Loucy (cell line): ENCODE data around the gene SLC19A3.

Source experiments
- H2AFZ ChIP-seq: fragments of 200-600 bp; sonication (generic); 2 replicates; pipeline ENCODE4 v1.6.0; 2016; ENCODE audit warnings: antibody characterized with exemption, mild to moderate bottlenecking, low read length, moderate library complexity
- H3F3A ChIP-seq: fragments of 200-600 bp; 2 replicates; pipeline ENCODE4 v1.6.0; 2016; ENCODE audit warnings: antibody characterized with exemption, low read depth, mild to moderate bottlenecking
- H3K27me3 ChIP-seq: fragments of 200-600 bp; sonication (generic); 2 replicates; pipeline ENCODE4 v1.6.1; 2014; ENCODE audit warnings: low read length, mild to moderate bottlenecking; ENCODE audit not compliant: insufficient read depth, poor library complexity, severe bottlenecking
- H3K36me3 ChIP-seq: fragments of 200-600 bp; sonication (generic); 2 replicates; pipeline ENCODE4 v1.6.1; 2016; ENCODE audit warnings: low read length; ENCODE audit not compliant: insufficient read depth
- H3K4me1 ChIP-seq: fragments of 200-600 bp; sonication (generic); 2 replicates; pipeline ENCODE4 v1.5.1; 2014; ENCODE audit warnings: low read length, mild to moderate bottlenecking; ENCODE audit not compliant: insufficient read depth, poor library complexity, severe bottlenecking
- H3K4me2 ChIP-seq: fragments of 200-600 bp; sonication (generic); 2 replicates; pipeline ENCODE4 v1.6.0; 2014; ENCODE audit warnings: antibody characterized with exemption, low read length, low read depth, mild to moderate bottlenecking; ENCODE audit not compliant: poor library complexity, severe bottlenecking
- H3K4me3 ChIP-seq: fragments of 200-600 bp; sonication (generic); 2 replicates; pipeline ENCODE4 v1.5.1; 2014; ENCODE audit warnings: low read length, mild to moderate bottlenecking, mixed read lengths; ENCODE audit not compliant: poor library complexity, severe bottlenecking
- H3K79me2 ChIP-seq: fragments of 200-600 bp; sonication (generic); 2 replicates; pipeline ENCODE4 v1.6.1; 2014; ENCODE audit warnings: low read length; ENCODE audit not compliant: insufficient read depth
- H3K9ac ChIP-seq: fragments of 200-600 bp; sonication (generic); 2 replicates; pipeline ENCODE4 v1.6.0; 2014; ENCODE audit warnings: mild to moderate bottlenecking, low read depth, low read length, moderate library complexity; ENCODE audit not compliant: poor library complexity, severe bottlenecking
- H3K9me2 ChIP-seq: fragments of 200-600 bp; sonication (generic); replicated peaks from 2 replicates; pipeline ENCODE4 v1.6.1; 2016; ENCODE audit warnings: low read depth, low read length, mixed read lengths
- H3K9me3 ChIP-seq: fragments of 200-600 bp; sonication (generic); 2 replicates; pipeline ENCODE4 v1.6.1; 2014; ENCODE audit warnings: mild to moderate bottlenecking, antibody characterized with exemption, low read length, low read depth; ENCODE audit not compliant: insufficient read depth
- H4K20me1 ChIP-seq: fragments of 200-600 bp; sonication (generic); 2 replicates; pipeline ENCODE4 v1.6.0; 2014; ENCODE audit warnings: antibody characterized with exemption, low read length, mild to moderate bottlenecking; ENCODE audit not compliant: insufficient read depth, poor library complexity, severe bottlenecking
- CTCF ChIP-seq: fragments of 200-600 bp; sonication (generic); conservative IDR thresholded peaks from 2 replicates; pipeline ENCODE4 v1.5.1; 2014; ENCODE audit warnings: mild to moderate bottlenecking, antibody characterized with exemption, low read length
- EZH2phosphoT487 ChIP-seq: fragments of 200-600 bp; IDR thresholded peaks from 2 replicates; pipeline ENCODE4 v1.6.1; 2018; ENCODE audit warnings: antibody characterized with exemption, mild to moderate bottlenecking, moderate library complexity, borderline replicate concordance

The SLC19A3 gene

DNA sequence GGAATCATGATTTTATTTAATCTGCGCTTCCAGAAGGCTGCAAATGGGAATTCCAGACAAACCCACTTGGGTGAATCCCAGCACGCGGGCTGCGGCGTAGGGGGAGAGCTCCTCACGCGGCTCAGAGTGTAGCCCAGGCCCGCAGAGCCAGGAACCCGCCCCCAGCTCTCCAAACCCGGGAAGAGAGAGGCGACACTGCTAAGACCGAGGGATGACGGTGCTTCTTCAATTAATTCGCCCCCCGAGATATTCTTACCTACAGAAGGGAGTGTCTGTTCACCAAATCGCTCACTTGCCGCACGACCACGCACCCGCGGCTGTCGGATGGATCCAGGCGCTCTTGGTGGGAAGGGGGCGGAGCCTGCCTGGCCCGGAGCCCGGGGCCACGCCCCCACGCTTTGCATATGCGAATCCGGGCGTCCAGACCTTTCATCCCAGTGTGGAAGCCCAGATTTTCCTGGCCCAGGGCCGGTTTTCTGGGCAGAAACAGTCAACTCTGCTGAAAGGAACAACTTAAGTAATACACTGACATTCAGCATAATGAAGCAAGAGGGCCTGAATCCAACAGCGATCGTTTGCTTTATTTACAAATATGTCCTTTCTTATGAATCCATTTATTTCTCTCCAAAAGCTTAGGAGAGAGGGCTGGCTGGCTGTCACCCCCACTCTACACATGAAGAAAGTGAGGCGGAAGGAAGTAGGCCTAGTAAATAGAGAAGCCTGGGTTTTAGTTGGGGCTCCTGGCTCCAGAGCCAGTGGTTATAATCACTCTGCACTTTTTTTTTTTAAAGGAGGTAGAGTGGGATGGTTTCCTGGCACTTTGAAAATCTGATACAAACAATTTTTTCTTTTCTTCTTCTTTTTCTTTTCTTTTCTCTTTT, at the start of gene SLC19A3:
TSS of gene SLC19A3 (minus strand) at position 342 of the 881 bp plus-strand sequence. CDS start 15,710 bp downstream, outside the sequence.
- H3K79me2 ChIP-seq, result no peaks in the 10 kb centered on the region
- H3F3A ChIP-seq, result no peaks in the 10 kb centered on the region
- no peaks in the 10 kb centered on the region for H3K4me1 ChIP-seq
- H2AFZ ChIP-seq, result no peak within 1 kb of the TSS
- no peaks in the 10 kb centered on the region for H3K36me3 ChIP-seq
- no peaks in the 10 kb centered on the region for H3K27me3 ChIP-seq
- no peaks in the 10 kb centered on the region for H3K9me2 ChIP-seq
- H3K4me3 ChIP-seq, result no peak within 1 kb of the TSS
- H4K20me1 ChIP-seq, result no peaks in the 10 kb centered on the region
- H3K4me2 ChIP-seq, result no peak within 1 kb of the TSS
- H3K9ac ChIP-seq, result no peak within 1 kb of the TSS
- no peaks in the 10 kb centered on the region for H3K9me3 ChIP-seq
- TF ChIP-seq EZH2phosphoT487 (no peak), CTCF (no peak)

DNA sequence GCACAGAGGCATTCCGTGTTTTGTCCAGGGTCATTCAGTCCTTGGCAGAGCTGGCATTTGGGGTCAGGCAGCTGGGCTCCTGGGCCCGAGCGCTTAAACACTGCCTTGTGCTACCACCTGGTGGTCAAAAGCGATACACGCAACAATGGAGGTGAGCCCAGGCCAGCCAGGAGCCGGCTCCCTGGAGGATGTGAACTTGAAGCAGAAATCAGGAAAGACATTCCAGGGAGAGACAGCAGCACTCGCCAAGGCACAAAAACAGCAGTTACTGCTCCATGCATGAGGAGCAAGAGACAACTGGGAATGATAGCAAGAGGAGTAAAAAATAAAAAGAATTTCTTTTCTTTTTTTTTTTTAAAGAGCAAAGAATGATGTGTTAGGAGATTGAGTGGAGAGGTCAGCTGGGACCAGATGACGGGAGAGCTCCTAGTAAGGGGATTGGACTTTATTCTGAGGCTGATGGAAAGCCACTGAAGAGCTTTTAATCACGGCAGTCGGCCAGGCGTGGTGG, 48.6 kb upstream of the SLC19A3 start:
- Histone ChIP-seq H3K27me3 (no peaks in the 10 kb centered on the region), H3K79me2 (no peaks in the 10 kb centered on the region), H3K4me1 (no peaks in the 10 kb centered on the region), H3K36me3 (no peaks in the 10 kb centered on the region), H3K4me3 (no peak overlapping the region), H3K9me2 (no peaks in the 10 kb centered on the region), H3K4me2 (no peak overlapping the region), H3F3A (no peaks in the 10 kb centered on the region), H3K9me3 (no peaks in the 10 kb centered on the region), H2AFZ (0 out of 2 replicates have a peak overlapping the region, but pooled peaks have one; percentile 60), H3K9ac (no peak overlapping the region), H4K20me1 (no peaks in the 10 kb centered on the region)
- TF ChIP-seq CTCF, result peak; percentile 88
- no peak for TF ChIP-seq EZH2phosphoT487

DNA sequence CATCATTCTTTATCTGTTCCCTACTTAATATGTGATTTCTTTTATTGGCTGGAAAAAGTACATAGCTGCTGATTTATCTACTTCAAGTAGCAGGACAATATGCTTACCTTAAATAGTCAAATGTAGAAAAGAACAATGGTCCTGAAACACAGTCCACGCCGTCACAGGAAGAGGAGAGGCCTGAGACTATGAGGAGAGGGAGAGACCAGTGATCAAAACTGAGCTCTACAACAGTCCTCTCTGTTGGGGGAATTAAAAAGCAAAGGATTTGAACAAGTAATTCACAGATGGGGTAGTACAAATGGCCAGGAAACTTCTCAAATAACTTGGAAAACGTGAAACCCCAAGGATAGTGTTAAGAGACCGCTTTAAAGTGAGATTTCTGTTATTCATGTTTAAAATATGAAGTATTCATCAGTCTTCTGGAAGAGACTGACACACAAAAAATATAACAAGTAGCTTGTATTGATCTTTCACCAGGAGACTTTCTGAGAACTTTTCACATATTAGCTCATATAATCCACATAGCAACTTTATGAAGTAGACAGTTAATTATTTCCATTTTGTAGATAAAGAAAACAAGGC, 48.1 kb upstream of the SLC19A3 start:
- H3K27me3 ChIP-seq, result no peaks in the 10 kb centered on the region
- no peaks in the 10 kb centered on the region for H4K20me1 ChIP-seq
- H3K36me3 ChIP-seq, result no peaks in the 10 kb centered on the region
- no peaks in the 10 kb centered on the region for H3F3A ChIP-seq
- H2AFZ ChIP-seq, result peak overlapping the region; percentile 60; the same call in 1 of the 2 replicates
- TF ChIP-seq EZH2phosphoT487, result no peak
- TF ChIP-seq CTCF, result no peak
- no peaks in the 10 kb centered on the region for H3K79me2 ChIP-seq
- no peaks in the 10 kb centered on the region for H3K9me3 ChIP-seq
- no peak overlapping the region for H3K4me2 ChIP-seq
- no peaks in the 10 kb centered on the region for H3K9me2 ChIP-seq
- H3K9ac ChIP-seq, result no peak overlapping the region
- no peaks in the 10 kb centered on the region for H3K4me1 ChIP-seq
- H3K4me3 ChIP-seq, result no peak overlapping the region
